Right lobe of liver (tissue), 6 donors: Measurements from ENCODE around the gene DNAH1. TPM values are rescaled to one million over a fixed set of nuclear protein-coding genes. Genes with fewer than 3 reads are reported as not detected.

Experiments used
- ATAC-seq, 4 donors: fragments of 200-7000 bp; cut with Tn5 transposase; one replicate each; pipeline ENCODE4 v1.9.1; 2020; ENCODE audit warnings: mild to moderate bottlenecking in 4 of 4, moderate library complexity in 4 of 4
- DNase-seq, 3 donors: peaks; one replicate each; pipeline ENCODE4 v3.0.0-alpha.2; 2020
- H3K27ac ChIP-seq, 3 donors: fragments of 200-600 bp; one replicate each; pipeline ENCODE4 v1.8.0; 2022
- H3K27me3 ChIP-seq, 2 donors: fragments of 200-600 bp; one replicate each; pipeline ENCODE4 v1.8.0; 2022
- H3K36me3 ChIP-seq, 4 donors: fragments of 200-600 bp; sonication (generic) in 1 of 4; one replicate each; pipeline versions ENCODE4 v1.5.1 to v1.8.0; 2017 to 2022; ENCODE audit warnings: control low read depth in 1 of 4
- H3K4me1 ChIP-seq, 4 donors: fragments of 200-600 bp; sonication (generic) in 1 of 4; one replicate each; pipeline versions ENCODE4 v1.5.1 to v1.8.0; 2017 to 2022; ENCODE audit warnings: control low read depth in 1 of 4
- H3K4me3 ChIP-seq, 3 donors: fragments of 200-600 bp; one replicate each; pipeline ENCODE4 v1.8.0; 2022
- H3K9me3 ChIP-seq, 4 donors: fragments of 200-600 bp; sonication (generic) in 1 of 4; one replicate each; pipeline versions ENCODE4 v1.5.1 to v1.8.0; 2017 to 2022; ENCODE audit warnings: control low read depth in 1 of 4
- CTCF ChIP-seq, 4 donors: fragments of 200-600 bp in 3 of 4; fragments of 450-650 bp in 1 of 4; IDR thresholded peaks; one replicate each; pipeline versions ENCODE4 v1.5.1 to v1.8.0; 2016 to 2022; ENCODE audit warnings: antibody characterized with exemption in 4 of 4, mild to moderate bottlenecking in 2 of 4
- POLR2A ChIP-seq: fragments of 450-650 bp; IDR thresholded peaks from one replicate; pipeline ENCODE4 v1.6.1; 2017; ENCODE audit warnings: antibody characterized with exemption, mild to moderate bottlenecking
- WGBS: methylation state at CpG from one replicate; pipeline ENCODE4 v1.1.6; 2018; ENCODE audit warnings: low coverage, low lambda C conversion rate; ENCODE audit not compliant: insufficient coverage; ENCODE audit errors: missing lambda C conversion rate; 5-methylcytosine and 5-hydroxymethylcytosine counted together
- intact Hi-C, 2 donors: fragments of 100-400 bp; cut with DNase I; formaldehyde crosslinking; loops; one replicate each; pipeline versions ENCODE4 v1.11.2 to v1.14.1; 2022
- total RNA-seq, 6 experiments: library from RNA; depleted of rRNA in 2 of 6; stranded (reverse); fragments of >200 nt in 2 of 6; fragmentation: NEBNext Ultra II Directional in 3 of 6; extraction: Animal tissue kit (Norgen Biotek cat#: 25700) in 3 of 6; gene quantifications; one replicate each; pipeline versions ENCODE4 v1.1.0 to v1.2.4, GENCODE V29; 2016 to 2023
- donor health status: DM: no; HTN: yes; CAD: no.
- donor health status: DM: no; HTN: no; CAD: no.
- donor health status: DM: no; HTN: no; CAD: no.
- donor health status: DM: no; HTN: yes; CAD: no.
- donor health status: DM: no; HTN: yes; CAD: no.

DNAH1 gene
- total RNA-seq, 6 experiments from 2014 or later: 1.6 to 11.2 (median 8.1) TPM

GRCh38 chr3:52440249-52440551, 124.1 kb downstream of the DNAH1 start:
- Histone ChIP-seq H3K36me3 (no peaks in the 10 kb centered on the region), H3K4me3 (no peak overlapping the region), H3K27me3 (no peaks in the 10 kb centered on the region), H3K9me3 (no peaks in the 10 kb centered on the region), H3K27ac (no peak overlapping the region), H3K4me1 (peaks cover 0 to 5% (median 2%) of the 10 kb centered on the region in 4 donors)
- WGBS: no CpG with 5 or more reads among the region's 12 CpGs
- DNase-seq (no peak), ATAC-seq (no peak)
- TF ChIP-seq CTCF (IDR thresholded peaks at IDR 0.05) (no peak), POLR2A (no peak)
- intact Hi-C loops: no loop called here

- TF ChIP-seq POLR2A (no peak), CTCF (IDR thresholded peaks at IDR 0.05) (no peak)
Observed at GRCh38 chr3:52440671-52441070, 124.6 kb downstream of the DNAH1 start.

GRCh38 chr3:52441091-52441771, 125.1 kb downstream of the DNAH1 start:
- 86% methylated on average over 14 of the region's 23 CpGs for WGBS

More at GRCh38 chr3:52440671-52441070, 124.6 kb downstream of the DNAH1 start:
- ATAC-seq (no peak), DNase-seq (no peak)
- no peak overlapping the region for H3K27ac ChIP-seq
- H3K4me3 ChIP-seq: no peak overlapping the region
- no peaks in the 10 kb centered on the region for H3K9me3 ChIP-seq
- WGBS: 92% methylated on average over 6 of the region's 14 CpGs
- no peaks in the 10 kb centered on the region for H3K27me3 ChIP-seq
- H3K4me1 ChIP-seq: peaks cover 0 to 6% (median 2%) of the 10 kb centered on the region in 4 donors
- intact Hi-C loops: no loop called here
- H3K36me3 ChIP-seq: no peaks in the 10 kb centered on the region

GRCh38 chr3:52441772-52442332, 125.7 kb downstream of the DNAH1 start:
- Histone ChIP-seq H3K27me3 (no peaks in the 10 kb centered on the region), H3K4me3 (no peak overlapping the region), H3K36me3 (no peaks in the 10 kb centered on the region), H3K4me1 (peaks cover 0 to 6% (median 2%) of the 10 kb centered on the region in 4 donors), H3K27ac (no peak overlapping the region), H3K9me3 (no peaks in the 10 kb centered on the region)
- WGBS: 67% methylated on average over 3 of the region's 18 CpGs
- ATAC-seq (no peak), DNase-seq (no peak)
- intact Hi-C loops: no loop called here
- no peak for TF ChIP-seq POLR2A
- no peak for TF ChIP-seq CTCF (IDR thresholded peaks at IDR 0.05)

More at GRCh38 chr3:52441091-52441771, 125.1 kb downstream of the DNAH1 start:
- ATAC-seq (no peak), DNase-seq (no peak)
- Histone ChIP-seq H3K27ac (no peak overlapping the region), H3K4me1 (peaks cover 0 to 6% (median 2%) of the 10 kb centered on the region in 4 donors), H3K9me3 (no peaks in the 10 kb centered on the region), H3K27me3 (no peaks in the 10 kb centered on the region), H3K36me3 (no peaks in the 10 kb centered on the region), H3K4me3 (no peak overlapping the region)
- TF ChIP-seq CTCF (IDR thresholded peaks at IDR 0.05) (no peak), POLR2A (no peak)
- intact Hi-C loops: no loop called here
